Endometrium (tissue), 2 donors: ENCODE measurements around the gene RAB3A.

Experiments used
- FAIRE-seq: peaks from 2 replicates; lab custom pipeline; 2012; peaks lifted over from hg19 to GRCh38; lab: Jason Lieb, UNC
- donor health status: control.
- donor health status: control.

Gene RAB3A

DNA sequence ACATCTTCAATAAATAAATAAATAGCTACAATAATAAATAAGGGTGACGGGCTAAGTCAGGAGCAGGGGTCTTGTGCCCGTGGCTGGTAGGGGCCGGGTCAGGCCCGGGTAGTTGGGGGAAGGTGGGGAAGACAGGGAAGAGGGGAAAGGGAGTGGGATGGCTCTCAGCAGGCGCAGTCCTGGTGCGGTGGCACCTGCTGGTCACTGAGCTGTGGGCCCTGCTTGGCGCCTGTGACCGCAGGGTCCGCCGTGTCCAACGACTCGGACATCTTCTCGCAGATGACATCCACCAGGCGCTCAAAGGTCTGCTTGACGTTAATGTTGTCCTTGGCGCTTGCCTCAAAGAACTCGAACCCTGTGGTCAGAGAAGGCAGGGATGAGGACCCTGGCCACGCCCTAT lies 6.5 kb downstream of the RAB3A start:
- no peak for FAIRE-seq

GRCh38 chr19:18196511-18196845 lies 7.4 kb downstream of the RAB3A start:
- FAIRE-seq = no peak

DNA sequence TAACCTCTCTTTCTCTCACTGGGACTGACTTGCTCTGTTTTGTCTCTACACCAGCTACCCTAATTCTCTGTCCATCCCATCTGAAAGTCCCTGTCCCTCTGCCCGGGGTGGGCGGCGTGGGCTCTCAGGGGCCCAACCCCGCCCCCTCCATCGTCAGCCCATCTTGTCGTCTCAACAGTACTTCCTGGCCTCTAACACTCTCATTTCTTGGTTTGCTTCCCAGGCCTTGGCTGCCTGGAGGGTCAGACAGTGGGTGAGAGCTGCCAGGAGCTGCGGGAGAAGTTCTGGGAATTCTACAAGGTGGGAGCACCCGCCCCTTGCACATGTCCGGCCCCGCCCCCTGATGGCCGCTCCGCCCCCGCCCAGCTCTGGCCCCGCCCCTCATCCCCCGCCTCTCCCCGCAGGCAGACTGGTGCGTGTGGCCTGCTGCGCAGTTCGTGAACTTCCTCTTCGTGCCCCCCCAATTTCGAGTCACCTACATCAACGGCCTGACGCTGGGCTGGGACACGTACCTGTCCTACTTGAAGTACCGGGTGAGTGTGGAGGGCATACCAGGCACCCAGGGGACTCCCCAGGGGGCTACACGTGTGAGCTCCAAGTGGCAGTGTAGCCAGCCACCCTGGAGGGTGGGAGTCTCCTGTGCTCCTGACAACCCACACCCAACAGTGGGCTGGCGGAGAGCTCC lies 9.1 kb downstream of the RAB3A start:
- FAIRE-seq = no peak

GRCh38 chr19:18194181-18194530 lies 9.7 kb downstream of the RAB3A start:
- no peak for FAIRE-seq

DNA sequence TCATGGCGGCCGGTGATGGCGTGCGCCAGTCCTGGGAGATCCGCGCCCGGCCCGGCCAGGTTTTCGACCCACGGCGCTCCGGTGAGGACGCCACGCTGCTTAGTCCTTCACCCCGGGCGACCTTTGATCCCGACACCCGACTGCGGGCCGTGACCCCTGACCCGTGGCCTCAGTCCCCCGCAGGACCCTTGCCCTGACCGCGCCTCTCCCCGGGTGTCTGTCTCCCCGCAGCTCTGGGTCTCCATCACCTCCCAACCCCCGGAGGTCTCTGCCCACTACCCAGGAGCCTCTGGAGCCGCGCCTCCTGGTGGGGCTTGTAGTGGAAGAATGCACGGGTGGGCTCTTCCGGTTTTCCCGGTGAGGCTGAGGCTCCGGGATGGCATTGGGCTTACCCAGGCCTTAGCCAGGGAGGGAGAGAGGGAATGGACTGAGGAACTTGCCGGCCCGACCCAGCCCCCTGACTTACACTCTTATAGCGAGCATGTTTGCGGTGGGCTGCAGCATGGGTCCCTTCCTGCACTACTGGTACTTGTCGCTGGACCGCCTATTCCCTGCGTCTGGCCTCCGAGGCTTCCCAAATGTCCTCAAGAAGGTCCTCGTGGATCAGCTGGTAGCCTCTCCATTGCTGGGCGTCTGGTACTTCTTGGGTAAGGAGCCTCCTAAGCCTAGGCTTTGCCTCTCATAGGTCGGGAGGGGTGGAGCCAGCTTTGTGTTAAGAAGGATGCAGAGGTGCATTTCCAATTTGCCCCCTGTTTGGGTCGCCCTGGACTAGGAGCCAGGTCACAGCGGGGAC lies 10.3 kb downstream of the RAB3A start:
- no peak for FAIRE-seq

GRCh38 chr19:18192673-18193387 lies 11.0 kb downstream of the RAB3A start, which contains the start of gene MPV17L2:
TSS of gene MPV17L2 (plus strand) at chr19:18193218. CDS start at chr19:18193282, 64 bp downstream.
- peak; percentile 100 for FAIRE-seq

- no peak for FAIRE-seq
These were observed 12.2 kb downstream of the RAB3A start for GRCh38 chr19:18191640-18192062.

DNA sequence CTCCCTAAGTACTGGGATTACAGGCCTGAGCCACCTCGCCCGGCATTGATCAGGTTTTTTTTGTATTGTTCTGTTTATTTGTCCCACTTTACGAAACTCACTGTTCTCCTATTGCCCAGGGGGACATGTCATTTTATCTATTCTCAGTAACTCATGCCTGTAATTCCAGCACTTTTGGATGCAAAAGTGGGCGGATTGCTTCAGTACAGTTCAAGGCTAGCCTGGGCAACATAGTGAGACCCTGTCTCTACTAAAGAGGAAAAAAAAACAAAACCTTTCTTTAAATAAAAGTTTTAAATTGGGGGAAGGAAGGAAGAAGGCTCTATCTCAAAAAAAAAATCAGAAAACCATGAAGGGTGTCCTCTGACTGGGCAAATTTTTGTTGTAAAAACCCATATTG lies 13.6 kb downstream of the RAB3A start:
- no peak for FAIRE-seq

- no peak for FAIRE-seq
These were observed 18.3 kb downstream of the RAB3A start for GRCh38 chr19:18185538-18185937.

- no peak for FAIRE-seq
These were observed 20.3 kb downstream of the RAB3A start for GRCh38 chr19:18183529-18183928.

DNA sequence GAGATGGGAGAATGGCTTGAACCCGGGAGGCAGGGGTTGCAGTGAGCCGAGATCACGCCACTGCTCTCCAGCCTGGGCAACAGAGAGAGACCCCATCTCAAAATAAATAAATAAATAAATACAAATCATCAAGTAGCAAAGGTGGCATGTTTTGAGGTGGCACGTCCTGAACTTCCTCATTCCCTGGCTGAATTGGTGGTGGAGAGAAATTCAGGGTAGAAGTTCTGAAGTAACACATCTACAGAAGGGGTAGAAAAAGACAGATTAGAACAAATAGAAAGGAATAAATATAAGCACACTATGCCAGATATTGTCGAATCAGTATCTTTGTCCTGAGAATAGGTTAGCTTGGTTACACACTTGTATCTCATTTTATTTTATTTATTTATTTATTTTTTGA lies 23.9 kb downstream of the RAB3A start:
- no peak for FAIRE-seq

- FAIRE-seq = no peak
These were observed 27.2 kb downstream of the RAB3A start for GRCh38 chr19:18176367-18177310.

- FAIRE-seq = no peak
These were observed 28.9 kb downstream of the RAB3A start for GRCh38 chr19:18174983-18175382.

DNA sequence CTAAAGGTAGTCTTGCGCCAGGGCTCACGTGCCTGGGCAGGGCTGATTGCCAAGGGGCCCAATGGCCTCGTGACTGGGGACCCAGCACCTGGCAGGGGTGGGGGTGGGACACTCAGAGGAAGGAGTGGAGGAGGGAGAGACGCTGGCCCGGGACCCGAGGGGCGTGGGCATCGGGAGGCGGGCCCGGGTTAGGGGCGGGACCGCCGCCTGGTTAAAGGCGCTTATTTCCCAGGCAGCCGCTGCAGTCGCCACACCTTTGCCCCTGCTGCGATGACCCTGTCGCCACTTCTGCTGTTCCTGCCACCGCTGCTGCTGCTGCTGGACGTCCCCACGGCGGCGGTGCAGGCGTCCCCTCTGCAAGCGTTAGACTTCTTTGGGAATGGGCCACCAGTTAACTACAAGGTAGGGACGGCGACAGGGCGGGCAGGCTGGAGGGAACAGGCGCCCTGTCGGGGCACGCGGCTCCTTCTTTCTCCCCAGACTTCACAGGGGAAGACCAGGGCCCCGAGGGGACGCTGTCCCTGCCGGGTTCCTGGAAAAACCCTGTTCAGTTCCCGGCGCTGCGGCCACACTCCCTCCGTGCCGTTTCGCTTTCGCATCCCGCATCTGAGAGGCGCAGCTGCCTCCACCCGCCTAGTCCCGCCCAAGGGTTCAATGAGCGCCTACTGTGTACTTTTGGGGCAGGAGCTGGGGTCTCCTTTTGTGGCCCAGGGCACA lies 30.1 kb downstream of the RAB3A start, which contains the start of gene IFI30:
Gene IFI30, plus strand, starts transcription at position 242 of the 717 bp plus-strand sequence. Its CDS starts 29 bp downstream, at position 271.
- no peak for FAIRE-seq

- FAIRE-seq = no peak
These were observed 30.7 kb downstream of the RAB3A start for GRCh38 chr19:18173054-18173571.

GRCh38 chr19:18172331-18173053 lies 31.4 kb downstream of the RAB3A start:
- no peak for FAIRE-seq

DNA sequence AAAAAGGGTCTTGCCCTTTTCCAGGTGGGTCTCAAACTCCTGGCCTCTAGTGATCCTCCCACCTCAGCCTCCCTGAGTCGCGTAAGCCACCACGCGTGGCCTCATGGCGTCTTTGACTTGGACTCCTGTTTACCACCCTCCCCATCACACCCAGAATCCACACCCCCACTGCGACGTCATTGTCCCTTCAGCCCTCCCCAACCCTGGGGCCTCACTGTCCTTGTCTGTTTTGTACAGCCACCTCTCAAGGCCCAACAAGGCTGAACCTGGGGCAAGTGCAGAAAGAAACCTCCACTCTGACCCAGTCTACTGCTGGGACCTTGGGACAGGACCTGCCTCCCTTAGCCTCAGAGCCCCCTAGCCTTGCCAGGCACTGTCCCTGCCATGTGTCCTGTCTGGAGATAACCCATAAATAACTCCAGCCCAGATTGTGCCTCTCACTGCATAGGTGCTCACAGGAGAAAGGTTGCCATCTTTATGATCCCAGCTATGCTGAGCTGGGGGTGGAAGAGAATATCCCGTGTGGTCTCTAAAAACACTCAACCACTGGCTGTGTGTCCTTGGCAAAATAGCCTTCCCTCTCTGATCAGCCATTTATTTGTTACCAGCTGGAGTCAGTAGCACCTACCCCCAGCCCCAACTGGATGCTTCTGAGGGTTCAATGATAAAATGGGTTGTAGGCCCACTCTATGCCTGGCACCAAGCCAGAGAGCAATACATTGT lies 32.1 kb downstream of the RAB3A start:
- FAIRE-seq = no peak

GRCh38 chr19:18170714-18171255 lies 33.1 kb downstream of the RAB3A start:
- no peak for FAIRE-seq

- no peak for FAIRE-seq
These were observed 35.0 kb downstream of the RAB3A start for GRCh38 chr19:18168673-18169381.
